ENCODE data around the gene CNTN6.

Gene CNTN6

GRCh38 chr3:1442271-1442670, 349.4 kb downstream of the CNTN6 start:
- no peaks in the 10 kb centered on the region for H3K4me1 ChIP-seq (ENCODE audit: control insufficient read depth, insufficient read depth, low read length)
- no peaks in the 10 kb centered on the region for H3K36me3 ChIP-seq (ENCODE audit: control insufficient read depth, insufficient read depth, low read length)

GRCh38 chr3:1444195-1444594, 351.4 kb downstream of the CNTN6 start:
- no peaks in the 10 kb centered on the region for H3K27me3 ChIP-seq (ENCODE audit: control insufficient read depth, insufficient read depth, low read length)
- H3K9ac ChIP-seq (ENCODE audit: low read depth, low read length): no peak overlapping the region
- H3K4me1 ChIP-seq (ENCODE audit: control insufficient read depth, insufficient read depth, low read length): no peaks in the 10 kb centered on the region
- no peaks in the 10 kb centered on the region for H3K36me3 ChIP-seq (ENCODE audit: control insufficient read depth, insufficient read depth, low read length)
- H3K4me3 ChIP-seq (ENCODE audit: low read depth, low read length): no peak overlapping the region
- no peaks in the 10 kb centered on the region for H3K9me3 ChIP-seq (ENCODE audit: control insufficient read depth, insufficient read depth, low read length)

More at GRCh38 chr3:1442271-1442670, 349.4 kb downstream of the CNTN6 start:
- H3K9me3 ChIP-seq (ENCODE audit: control insufficient read depth, insufficient read depth, low read length): no peaks in the 10 kb centered on the region
- no peak overlapping the region for H3K9ac ChIP-seq (ENCODE audit: low read depth, low read length)
- no peaks in the 10 kb centered on the region for H3K27me3 ChIP-seq (ENCODE audit: control insufficient read depth, insufficient read depth, low read length)
- H3K4me3 ChIP-seq (ENCODE audit: low read depth, low read length): no peak overlapping the region

GRCh38 chr3:1446531-1446930, 353.7 kb downstream of the CNTN6 start:
- no peak overlapping the region for H3K9ac ChIP-seq (ENCODE audit: low read depth, low read length)
- H3K27me3 ChIP-seq (ENCODE audit: control insufficient read depth, insufficient read depth, low read length): no peaks in the 10 kb centered on the region
- H3K9me3 ChIP-seq (ENCODE audit: control insufficient read depth, insufficient read depth, low read length): no peaks in the 10 kb centered on the region
- H3K4me3 ChIP-seq (ENCODE audit: low read depth, low read length): no peak overlapping the region
- H3K36me3 ChIP-seq (ENCODE audit: control insufficient read depth, insufficient read depth, low read length): no peaks in the 10 kb centered on the region
- no peaks in the 10 kb centered on the region for H3K4me1 ChIP-seq (ENCODE audit: control insufficient read depth, insufficient read depth, low read length)

- no peaks in the 10 kb centered on the region for H3K36me3 ChIP-seq (ENCODE audit: control insufficient read depth, insufficient read depth, low read length)
- no peak overlapping the region for H3K4me3 ChIP-seq (ENCODE audit: low read depth, low read length)
- H3K27me3 ChIP-seq (ENCODE audit: control insufficient read depth, insufficient read depth, low read length): no peaks in the 10 kb centered on the region
These were observed 354.6 kb downstream of the CNTN6 start for GRCh38 chr3:1447452-1447851.

GRCh38 chr3:1448443-1448842, 355.6 kb downstream of the CNTN6 start:
- Histone ChIP-seq H3K27me3 (ENCODE audit: control insufficient read depth, insufficient read depth, low read length) (no peaks in the 10 kb centered on the region), H3K9me3 (ENCODE audit: control insufficient read depth, insufficient read depth, low read length) (no peaks in the 10 kb centered on the region)

More at GRCh38 chr3:1447452-1447851, 354.6 kb downstream of the CNTN6 start:
- H3K9me3 ChIP-seq (ENCODE audit: control insufficient read depth, insufficient read depth, low read length): no peaks in the 10 kb centered on the region
- H3K4me1 ChIP-seq (ENCODE audit: control insufficient read depth, insufficient read depth, low read length): no peaks in the 10 kb centered on the region
- H3K9ac ChIP-seq (ENCODE audit: low read depth, low read length): no peak overlapping the region

More at GRCh38 chr3:1448443-1448842, 355.6 kb downstream of the CNTN6 start:
- H3K36me3 ChIP-seq (ENCODE audit: control insufficient read depth, insufficient read depth, low read length): no peaks in the 10 kb centered on the region
- no peaks in the 10 kb centered on the region for H3K4me1 ChIP-seq (ENCODE audit: control insufficient read depth, insufficient read depth, low read length)
- H3K4me3 ChIP-seq (ENCODE audit: low read depth, low read length): no peak overlapping the region
- H3K9ac ChIP-seq (ENCODE audit: low read depth, low read length): no peak overlapping the region

Data from iPS-15b (cell line).